HG03469 (cell line): ENCODE results near the gene DLGAP1.
"Not testable (repeated sequence)": the region's sequence is repeated elsewhere in the genome, so short reads cannot be mapped to it uniquely, and the experiment has no call there.

Experiments used
- ATAC-seq: cut with Tn5 transposase; IDR thresholded peaks from one replicate; pipeline ENCODE4 v1.9.1; 2021; ENCODE audit warnings: mild to moderate bottlenecking, moderate library complexity, moderate number of reproducible peaks; ENCODE audit not compliant: unreplicated experiment

Gene DLGAP1

GRCh38 chr18:3599861-3600260, 855.2 kb downstream of the DLGAP1 start:
- ATAC-seq, result no peak

GRCh38 chr18:3599195-3599594, 855.9 kb downstream of the DLGAP1 start:
- ATAC-seq, result no peak

- ATAC-seq, result no peak
Measured at GRCh38 chr18:3598581-3598980, 856.5 kb downstream of the DLGAP1 start.

GRCh38 chr18:3597409-3598357, 857.4 kb downstream of the DLGAP1 start:
- ATAC-seq, result no peak

GRCh38 chr18:3596637-3597384, 858.3 kb downstream of the DLGAP1 start:
- ATAC-seq, result peak; percentile 20

- ATAC-seq, result no peak
Measured at GRCh38 chr18:3596324-3596636, 858.8 kb downstream of the DLGAP1 start.

- ATAC-seq, result peak; percentile 49
Measured at GRCh38 chr18:3595369-3596273, 859.5 kb downstream of the DLGAP1 start.

GRCh38 chr18:3594760-3595368, 860.2 kb downstream of the DLGAP1 start:
- no peak for ATAC-seq

- ATAC-seq, result peak; percentile 46
Measured at GRCh38 chr18:3593904-3594759, 861.0 kb downstream of the DLGAP1 start.

- ATAC-seq, result peak; percentile 2
Measured at GRCh38 chr18:3593381-3593903, 861.7 kb downstream of the DLGAP1 start.

GRCh38 chr18:3592864-3593263, 862.2 kb downstream of the DLGAP1 start:
- ATAC-seq, result no peak

- no peak for ATAC-seq
Measured at GRCh38 chr18:3590096-3590630, 864.9 kb downstream of the DLGAP1 start.

- peak; percentile 28 for ATAC-seq
Measured at GRCh38 chr18:3585656-3586509, 869.2 kb downstream of the DLGAP1 start.

- ATAC-seq, result no peak
Measured at GRCh38 chr18:3584897-3585460, 870.1 kb downstream of the DLGAP1 start.

GRCh38 chr18:3584266-3584861, 870.7 kb downstream of the DLGAP1 start:
- no peak for ATAC-seq

GRCh38 chr18:3583873-3584247, 871.2 kb downstream of the DLGAP1 start:
- ATAC-seq, result no peak

GRCh38 chr18:3583106-3583872, 871.8 kb downstream of the DLGAP1 start:
- ATAC-seq, result not testable (repeated sequence)
